AG04450 (cell line): ENCODE measurements around the gene CCDC90B. TPM values are rescaled to one million over a fixed set of nuclear protein-coding genes. Genes with fewer than 3 reads are reported as not detected.
A peak's percentile ranks its signal among the peaks of the same experiment; 100 is the strongest.

Source experiments
- CTCF ChIA-PET: fragments of 300-600, 350-600 bp; formaldehyde crosslinking; extraction: SDS; loops from one replicate; lab custom pipeline; 2022; ENCODE audit warnings: antibody characterized with exemption, inconsistent platforms; lab: Charles Lee
- POLR2A ChIA-PET: fragments of 350-600 bp; formaldehyde crosslinking; extraction: SDS; loops from one replicate; lab custom pipeline; 2021; ENCODE audit warnings: antibody characterized with exemption, inconsistent platforms; lab: Yijun Ruan, JAX
- DNase-seq: peaks from one replicate; pipeline ENCODE4 v3.0.0-alpha.2; 2011; ENCODE audit warnings: low read depth, low spot score
- H3K27ac ChIP-seq: one replicate; pipeline ENCODE4 v1.5.1; 2012; ENCODE audit warnings: low read depth, low read length, control low read depth
- H3K27me3 ChIP-seq: one replicate; pipeline ENCODE4 v1.6.0; 2012; ENCODE audit warnings: low read length; ENCODE audit not compliant: control insufficient read depth, insufficient read depth
- H3K4me3 ChIP-seq: 2 replicates; pipeline ENCODE4 v1.5.1; 2011; ENCODE audit warnings: mild to moderate bottlenecking, low read depth, low read length, control low read depth
- H3K9me3 ChIP-seq: 2 replicates; pipeline ENCODE4 v1.5.1; 2012; ENCODE audit warnings: low read length; ENCODE audit not compliant: control insufficient read depth, insufficient read depth
- polyA plus RNA-seq: library from polyadenylated mRNA; depleted of rRNA; stranded (reverse); fragments of >200 nt; gene quantifications from 2 replicates; pipeline ENCODE4 v1.2.3, GENCODE V29; 2011
- TF ChIP-seq, protein P1 (sequence below): IDR thresholded peaks from 2 replicates; pipeline ENCODE4 v1.5.1; 2011; ENCODE audit warnings: low read depth, low read length, control low read depth, inconsistent platforms

CCDC90B gene
- polyA plus RNA-seq, 1 experiment = 84.5 TPM

DNA sequence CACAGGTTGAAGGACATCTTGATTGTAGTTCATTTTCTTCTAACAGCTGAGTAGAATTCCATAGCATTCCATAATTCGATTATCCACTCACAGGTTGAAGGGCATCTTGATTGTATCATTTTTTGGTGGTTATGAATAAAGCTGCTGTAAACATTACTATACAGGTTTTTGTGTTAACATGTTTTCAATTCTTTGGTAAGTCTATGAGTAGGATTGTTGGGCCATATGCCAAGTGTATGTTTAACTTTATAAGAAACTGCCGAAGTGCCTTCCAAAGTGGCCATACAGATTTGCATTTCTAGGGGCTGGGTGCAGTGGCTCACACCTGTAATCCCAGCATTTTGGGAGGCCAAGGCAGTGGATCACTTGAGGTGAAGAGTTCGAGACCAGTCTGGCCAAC, 48.1 kb downstream of the CCDC90B start:
- POLR2A ChIA-PET = no interaction called here
- Histone ChIP-seq H3K27ac (no peak overlapping the region), H3K4me3 (no peak overlapping the region), H3K9me3 (no peaks in the 10 kb centered on the region), H3K27me3 (no peaks in the 10 kb centered on the region)
- CTCF ChIA-PET = interaction anchor here (0.7 to 7.5 kb wide), 5 partner anchors 11 to 590 kb away, joined by 3 to 65 read pairs (median 3); no protein-coding TSS in a partner anchor
- TF ChIP-seq, protein P1, sequence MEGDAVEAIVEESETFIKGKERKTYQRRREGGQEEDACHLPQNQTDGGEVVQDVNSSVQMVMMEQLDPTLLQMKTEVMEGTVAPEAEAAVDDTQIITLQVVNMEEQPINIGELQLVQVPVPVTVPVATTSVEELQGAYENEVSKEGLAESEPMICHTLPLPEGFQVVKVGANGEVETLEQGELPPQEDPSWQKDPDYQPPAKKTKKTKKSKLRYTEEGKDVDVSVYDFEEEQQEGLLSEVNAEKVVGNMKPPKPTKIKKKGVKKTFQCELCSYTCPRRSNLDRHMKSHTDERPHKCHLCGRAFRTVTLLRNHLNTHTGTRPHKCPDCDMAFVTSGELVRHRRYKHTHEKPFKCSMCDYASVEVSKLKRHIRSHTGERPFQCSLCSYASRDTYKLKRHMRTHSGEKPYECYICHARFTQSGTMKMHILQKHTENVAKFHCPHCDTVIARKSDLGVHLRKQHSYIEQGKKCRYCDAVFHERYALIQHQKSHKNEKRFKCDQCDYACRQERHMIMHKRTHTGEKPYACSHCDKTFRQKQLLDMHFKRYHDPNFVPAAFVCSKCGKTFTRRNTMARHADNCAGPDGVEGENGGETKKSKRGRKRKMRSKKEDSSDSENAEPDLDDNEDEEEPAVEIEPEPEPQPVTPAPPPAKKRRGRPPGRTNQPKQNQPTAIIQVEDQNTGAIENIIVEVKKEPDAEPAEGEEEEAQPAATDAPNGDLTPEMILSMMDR = no peak
- DNase-seq = peak; percentile 30

DNA sequence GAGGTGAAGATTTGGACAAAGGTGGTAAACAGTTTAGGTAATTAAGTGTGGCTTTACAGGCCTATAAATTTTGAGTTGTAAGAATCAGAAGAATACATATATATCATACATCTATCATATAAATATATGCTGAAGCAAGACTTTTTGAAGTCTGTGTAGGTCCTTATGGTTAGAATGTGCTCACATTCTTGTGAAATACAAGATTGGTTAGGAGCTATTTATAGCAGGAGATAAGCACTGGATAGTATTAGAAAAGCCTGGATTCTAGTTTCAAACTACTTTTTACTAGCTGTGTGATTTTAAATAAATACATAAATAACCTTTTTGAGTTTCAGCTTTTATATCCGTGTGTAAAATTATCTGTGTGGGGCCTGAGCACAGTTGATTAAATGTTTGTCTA, 50.3 kb downstream of the CCDC90B start:
- Histone ChIP-seq H3K4me3 (no peak overlapping the region), H3K9me3 (no peaks in the 10 kb centered on the region), H3K27me3 (no peaks in the 10 kb centered on the region), H3K27ac (no peak overlapping the region)
- ChIA-PET POLR2A (interaction anchor here (1.1 kb wide), 1 partner anchor 50 kb away, joined by 3 read pairs; the partner anchor contains the start of gene CCDC90B), CTCF (interaction anchor here (0.7 to 7.5 kb wide), 4 partner anchors 14 to 368 kb away, joined by 3 to 65 read pairs (median 10); no protein-coding TSS in a partner anchor)
- TF ChIP-seq, protein P1 = no peak
- DNase-seq = no peak

DNA sequence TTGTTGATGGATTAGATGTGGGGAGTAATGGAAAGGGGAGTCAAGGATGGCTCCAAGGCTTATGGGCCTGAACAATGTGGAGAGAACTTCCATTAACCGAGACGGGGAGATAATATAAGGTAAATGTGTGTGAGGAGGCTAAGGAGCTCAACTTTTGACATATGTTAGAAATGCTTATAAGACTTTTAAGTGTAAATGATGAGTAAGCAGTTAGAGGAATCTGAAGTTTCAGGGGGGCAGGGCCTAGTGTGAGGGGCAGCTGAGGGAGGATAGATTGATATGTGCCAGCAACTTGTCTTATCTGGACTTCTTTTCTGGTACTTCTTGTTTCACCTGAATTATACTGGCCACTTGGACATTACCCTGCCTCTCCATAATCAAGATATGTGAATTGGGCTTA, 62.7 kb downstream of the CCDC90B start:
- DNase-seq = no peak
- Histone ChIP-seq H3K9me3 (no peaks in the 10 kb centered on the region), H3K4me3 (no peak overlapping the region), H3K27ac (no peak overlapping the region), H3K27me3 (no peaks in the 10 kb centered on the region)
- ChIA-PET POLR2A (no interaction called here), CTCF (interaction anchor here (1.5 to 2.8 kb wide), 2 partner anchors 27 to 356 kb away, joined by 4 to 14 read pairs; no protein-coding TSS in a partner anchor)
- TF ChIP-seq, protein P1 = no peak

DNA sequence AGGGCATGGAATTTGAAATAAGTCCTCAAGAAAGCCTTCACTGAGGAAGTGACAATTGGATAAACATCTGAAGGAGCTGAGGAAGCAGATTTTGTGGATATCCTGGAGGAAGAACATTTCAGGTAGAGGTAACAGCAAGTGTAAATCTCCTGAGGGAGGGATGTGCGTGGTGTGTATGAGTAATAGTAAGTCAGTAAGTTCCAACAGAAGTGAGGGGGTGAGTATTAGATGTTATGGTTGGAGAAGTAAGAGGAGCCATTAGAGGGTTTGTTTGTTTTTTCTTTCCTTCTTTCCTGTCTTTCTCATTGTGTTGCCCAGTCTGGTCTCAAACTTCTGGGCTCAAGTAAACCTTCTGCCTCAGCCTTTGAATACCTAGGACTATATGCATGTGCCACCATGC, 63.7 kb downstream of the CCDC90B start:
- H3K27ac ChIP-seq = no peak overlapping the region
- H3K9me3 ChIP-seq = no peaks in the 10 kb centered on the region
- H3K4me3 ChIP-seq = no peak overlapping the region
- peak; percentile 6 for DNase-seq
- ChIA-PET POLR2A (no interaction called here), CTCF (interaction anchor here (2.4 kb wide), 1 partner anchor 355 kb away, joined by 11 read pairs; no protein-coding TSS in a partner anchor)
- no peaks in the 10 kb centered on the region for H3K27me3 ChIP-seq
- TF ChIP-seq, protein P1 = no peak

DNA sequence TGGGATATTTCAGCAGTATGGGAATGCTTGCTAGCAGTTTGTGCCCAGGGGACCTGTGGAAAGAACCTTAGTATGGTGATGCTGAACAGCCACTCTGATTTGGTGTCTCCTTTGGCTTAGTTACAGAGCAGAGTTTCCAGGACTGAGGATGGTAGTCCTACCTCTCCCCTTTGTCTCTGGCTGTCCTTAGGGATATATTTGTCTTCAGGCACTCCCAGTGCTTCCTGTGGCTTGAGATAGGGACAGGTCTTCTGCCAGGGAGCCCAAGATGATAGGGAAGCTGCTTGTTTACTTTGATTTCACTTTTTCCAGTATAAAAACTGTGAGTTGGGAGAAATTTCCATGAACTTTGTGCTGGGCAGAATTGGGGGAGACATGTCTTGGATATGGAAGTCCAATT, 64.5 kb downstream of the CCDC90B start:
- Histone ChIP-seq H3K27me3 (no peaks in the 10 kb centered on the region), H3K4me3 (no peak overlapping the region), H3K27ac (no peak overlapping the region), H3K9me3 (no peaks in the 10 kb centered on the region)
- CTCF ChIA-PET = interaction anchor here (0.8 to 2.4 kb wide), 2 partner anchors 354 to 598 kb away, joined by 4 to 11 read pairs; no protein-coding TSS in a partner anchor
- no peak for DNase-seq
- TF ChIP-seq, protein P1 = no peak
- POLR2A ChIA-PET = no interaction called here
